ENCODE data around the gene SLC22A25. TPM values are rescaled to one million over a fixed set of nuclear protein-coding genes. Genes with fewer than 3 reads are reported as not detected.

Gene SLC22A25
- total and polyA plus RNA-seq, 9 of the 15 experiments (the other 6 are each of a cell fraction or from before 2014, with no cell fraction given), result not detected

- ATAC-seq (no peak), DNase-seq (ENCODE audit: extremely low read depth in 1 of 4, low spot score in 3 of 4) (no peak), FAIRE-seq (no peak)
- no peaks in the 10 kb centered on the region for H3K9me3 ChIP-seq (replicated peaks; ENCODE audit: control insufficient read depth, insufficient read depth, low read depth, low read length)
- no peak overlapping the region for H3K4me3 ChIP-seq
- H3K27me3 ChIP-seq (ENCODE audit: control insufficient read depth in 2 of 2, insufficient read depth in 2 of 2, low read length in 2 of 2), result no peaks in the 10 kb centered on the region; a peak in 2 of 5 replicates
- H3K79me2 ChIP-seq (ENCODE audit: control insufficient read depth, insufficient read depth, low read length), result no peaks in the 10 kb centered on the region
- intact Hi-C loops (cut with micrococcal nuclease), result no loop called here
- no peak overlapping the region for H3K27ac ChIP-seq (ENCODE audit: extremely low read depth, low read depth, low read length)
- POLR2A ChIA-PET, result no interaction called here
- in situ Hi-C loops (cut with MboI), result no loop called here
- TF ChIP-seq, protein P1, sequence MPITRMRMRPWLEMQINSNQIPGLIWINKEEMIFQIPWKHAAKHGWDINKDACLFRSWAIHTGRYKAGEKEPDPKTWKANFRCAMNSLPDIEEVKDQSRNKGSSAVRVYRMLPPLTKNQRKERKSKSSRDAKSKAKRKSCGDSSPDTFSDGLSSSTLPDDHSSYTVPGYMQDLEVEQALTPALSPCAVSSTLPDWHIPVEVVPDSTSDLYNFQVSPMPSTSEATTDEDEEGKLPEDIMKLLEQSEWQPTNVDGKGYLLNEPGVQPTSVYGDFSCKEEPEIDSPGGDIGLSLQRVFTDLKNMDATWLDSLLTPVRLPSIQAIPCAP (CRISPR knock-in tag; IDR thresholded peaks at IDR 0.05; ENCODE audit: borderline replicate concordance), result no peak
- TF ChIP-seq STAT5A (IDR thresholded peaks at IDR 0.05; ENCODE audit: borderline replicate concordance, low read length) (no peak), SIN3B (IDR thresholded peaks at IDR 0.05; ENCODE audit: low read depth) (no peak), NELFE (IDR thresholded peaks at IDR 0.05; ENCODE audit: insufficient read depth, insufficient read length) (no peak), ZNF717 (CRISPR knock-in tag; IDR thresholded peaks at IDR 0.05) (no peak), CREB1 (IDR thresholded peaks at IDR 0.05) (no peak), CREB1 (CRISPR knock-in tag; IDR thresholded peaks at IDR 0.05) (no peak), ZBTB33 (CRISPR knock-in tag; IDR thresholded peaks at IDR 0.05) (no peak), ETS1 (conservative IDR thresholded peaks at IDR 0.05; ENCODE audit: control insufficient read depth, low read depth, low read length) (no peak), THAP12 (CRISPR knock-in tag; IDR thresholded peaks at IDR 0.05) (no peak)
- TF ChIP-seq, protein P2, sequence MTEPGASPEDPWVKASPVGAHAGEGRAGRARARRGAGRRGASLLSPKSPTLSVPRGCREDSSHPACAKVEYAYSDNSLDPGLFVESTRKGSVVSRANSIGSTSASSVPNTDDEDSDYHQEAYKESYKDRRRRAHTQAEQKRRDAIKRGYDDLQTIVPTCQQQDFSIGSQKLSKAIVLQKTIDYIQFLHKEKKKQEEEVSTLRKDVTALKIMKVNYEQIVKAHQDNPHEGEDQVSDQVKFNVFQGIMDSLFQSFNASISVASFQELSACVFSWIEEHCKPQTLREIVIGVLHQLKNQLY (CRISPR knock-in tag; conservative IDR thresholded peaks at IDR 0.05), result no peak
- no peak overlapping the region for H3K4me2 ChIP-seq (ENCODE audit: insufficient read depth, low read length)
- WGBS (ENCODE audit: insufficient coverage, low coverage, missing lambda C conversion rate), result under 1% methylated on average over 5 of the region's 5 CpGs
- H3K9ac ChIP-seq (ENCODE audit: insufficient read depth in 1 of 2, low read depth in 2 of 2, low read length in 2 of 2), result no peak overlapping the region
- CTCF ChIA-PET (ENCODE audit: low intra/inter-chr PET ratio), result no interaction called here
- BruUV-seq (replicated peaks), result no TSS peak
- no peaks in the 10 kb centered on the region for H3K4me1 ChIP-seq (replicated peaks in 1 of 2; ENCODE audit: control insufficient read depth in 2 of 2, insufficient read depth in 2 of 2, low read length in 2 of 2)
- no peaks in the 10 kb centered on the region for H3K36me3 ChIP-seq (ENCODE audit: control insufficient read depth, insufficient read depth, low read length)
- no peaks in the 10 kb centered on the region; the same call in 1 of the 2 replicates for H4K20me1 ChIP-seq (replicated peaks; ENCODE audit: control insufficient read depth, insufficient read depth, low read length)
- H2AFZ ChIP-seq (ENCODE audit: low read depth, low read length), result no peak overlapping the region
- H3K9me1 ChIP-seq (ENCODE audit: control insufficient read depth, insufficient read depth, low read length), result no peaks in the 10 kb centered on the region
These were observed 7.0 kb upstream of the SLC22A25 start for GRCh38 chr11:63250162-63251050.

Measured in K562 (cell line).